Effector memory CD8-positive, alpha-beta T cell (primary cell): ENCODE results near the gene TIMP2.
"Not testable (repeated sequence)": the region's sequence is repeated elsewhere in the genome, so short reads cannot be mapped to it uniquely, and the experiment has no call there.

Experiments
- ATAC-seq: fragments of 150-1000 bp; cut with Tn5 transposase; replicated peaks from 2 replicates; pipeline ENCODE4 v1.10.0; 2021; ENCODE audit warnings: mild to moderate bottlenecking, moderate library complexity
- DNase-seq, 3 experiments: peaks; one replicate each; pipeline ENCODE4 v3.0.0; 2021
- H3K27ac Mint-ChIP-seq, 2 donors: one replicate each; pipeline ENCODE4 v1.8.0; 2022; ENCODE audit warnings: mild to moderate bottlenecking in 2 of 2, mixed read lengths in 2 of 2, moderate library complexity in 2 of 2
- H3K27me3 Mint-ChIP-seq, 2 donors: one replicate each; pipeline ENCODE4 v1.8.0; 2022; ENCODE audit warnings: mixed read lengths in 2 of 2
- H3K36me3 Mint-ChIP-seq: one replicate; pipeline ENCODE4 v1.8.0; 2022; ENCODE audit warnings: mild to moderate bottlenecking, moderate library complexity, mixed read lengths; ENCODE audit not compliant: insufficient read depth
- H3K4me1 Mint-ChIP-seq, 2 donors: one replicate each; pipeline ENCODE4 v1.8.0; 2022; ENCODE audit warnings: low read depth in 2 of 2, mixed read lengths in 2 of 2
- H3K4me3 Mint-ChIP-seq, 2 donors: one replicate each; pipeline ENCODE4 v1.8.0; 2022; ENCODE audit warnings: mild to moderate bottlenecking in 2 of 2, mixed read lengths in 2 of 2, moderate library complexity in 2 of 2
- H3K9me3 Mint-ChIP-seq, 2 donors: one replicate each; pipeline ENCODE4 v1.8.0; 2022; ENCODE audit warnings: mixed read lengths in 2 of 2

TIMP2 gene

GRCh38 chr17:78882540-78883088 is 42.6 kb downstream of the TIMP2 start:
- Mint-ChIP-seq H3K9me3 (no peaks in the 10 kb centered on the region), H3K27me3 (peaks cover 49 to 88% of the 10 kb centered on the region in 2 donors), H3K4me3 (peak overlapping the region in 1 of 2 donors; percentile 36), H3K27ac (no peak overlapping the region), H3K4me1 (peaks cover 0 to 13% of the 10 kb centered on the region in 2 donors), H3K36me3 (no peaks in the 10 kb centered on the region)
- DNase-seq, result no peak
- no peak for ATAC-seq

GRCh38 chr17:78879635-78880186 is 45.5 kb downstream of the TIMP2 start:
- Mint-ChIP-seq H3K27ac (peak overlapping the region in 1 of 2 donors; percentile 15), H3K9me3 (no peaks in the 10 kb centered on the region), H3K27me3 (peaks cover 57 to 89% of the 10 kb centered on the region in 2 donors), H3K4me3 (peak overlapping the region; percentile 29 to 40), H3K4me1 (peaks cover 0 to 13% of the 10 kb centered on the region in 2 donors), H3K36me3 (no peaks in the 10 kb centered on the region)
- no peak for DNase-seq
- peak; percentile 27 for ATAC-seq

GRCh38 chr17:78878871-78879527 is 46.2 kb downstream of the TIMP2 start:
- H3K27ac Mint-ChIP-seq, result no peak overlapping the region
- ATAC-seq (no peak), DNase-seq (no peak)
- peaks cover 57 to 83% of the 10 kb centered on the region in 2 donors for H3K27me3 Mint-ChIP-seq
- peak overlapping the region in 1 of 2 donors; percentile 40 for H3K4me3 Mint-ChIP-seq
- peaks cover 0 to 13% of the 10 kb centered on the region in 2 donors for H3K4me1 Mint-ChIP-seq
- no peaks in the 10 kb centered on the region for H3K36me3 Mint-ChIP-seq
- no peaks in the 10 kb centered on the region for H3K9me3 Mint-ChIP-seq

GRCh38 chr17:78878261-78878660 is 46.9 kb downstream of the TIMP2 start:
- Mint-ChIP-seq H3K4me3 (no peak overlapping the region), H3K36me3 (no peaks in the 10 kb centered on the region), H3K4me1 (peaks cover 0 to 13% of the 10 kb centered on the region in 2 donors), H3K27ac (no peak overlapping the region), H3K27me3 (peaks cover 55 to 76% of the 10 kb centered on the region in 2 donors), H3K9me3 (no peaks in the 10 kb centered on the region)
- no peak for ATAC-seq
- no peak for DNase-seq

GRCh38 chr17:78876954-78877517 is 48.2 kb downstream of the TIMP2 start:
- H3K9me3 Mint-ChIP-seq, H3K36me3 Mint-ChIP-seq, DNase-seq, H3K4me3 Mint-ChIP-seq, H3K4me1 Mint-ChIP-seq, H3K27ac Mint-ChIP-seq, ATAC-seq: not testable (repeated sequence)
- H3K27me3 Mint-ChIP-seq, result peaks cover 43 to 64% of the 10 kb centered on the region in 2 donors

- Mint-ChIP-seq H3K27ac (no peak overlapping the region), H3K4me1 (peaks cover 0 to 10% of the 10 kb centered on the region in 2 donors), H3K9me3 (no peaks in the 10 kb centered on the region), H3K36me3 (no peaks in the 10 kb centered on the region), H3K27me3 (peaks cover 37 to 55% of the 10 kb centered on the region in 2 donors), H3K4me3 (no peak overlapping the region)
- DNase-seq (no peak), ATAC-seq (no peak)
Measured at GRCh38 chr17:78876094-78876597, 49.0 kb downstream of the TIMP2 start.

- Mint-ChIP-seq H3K9me3 (no peaks in the 10 kb centered on the region), H3K27me3 (peaks cover 37 to 50% of the 10 kb centered on the region in 2 donors), H3K36me3 (no peaks in the 10 kb centered on the region), H3K4me1 (peaks cover 0 to 10% of the 10 kb centered on the region in 2 donors), H3K4me3 (no peak overlapping the region), H3K27ac (no peak overlapping the region)
- no peak for DNase-seq
- no peak for ATAC-seq
Measured at GRCh38 chr17:78875363-78876093, 49.7 kb downstream of the TIMP2 start.

GRCh38 chr17:78873519-78874340 is 51.5 kb downstream of the TIMP2 start:
- Mint-ChIP-seq H3K9me3 (no peaks in the 10 kb centered on the region), H3K4me1 (peaks cover 0 to 1% of the 10 kb centered on the region in 2 donors), H3K27ac (no peak overlapping the region), H3K27me3 (peaks cover 24 to 32% of the 10 kb centered on the region in 2 donors), H3K36me3 (no peaks in the 10 kb centered on the region), H3K4me3 (no peak overlapping the region)
- ATAC-seq (no peak), DNase-seq (no peak)

- Mint-ChIP-seq H3K36me3 (peaks cover 2% of the 10 kb centered on the region), H3K27me3 (peaks cover 22 to 32% of the 10 kb centered on the region in 2 donors), H3K9me3 (no peaks in the 10 kb centered on the region), H3K4me1 (no peaks in the 10 kb centered on the region), H3K4me3 (no peak overlapping the region), H3K27ac (no peak overlapping the region)
- ATAC-seq (no peak), DNase-seq (no peak)
Measured at GRCh38 chr17:78872486-78872885, 52.7 kb downstream of the TIMP2 start.

GRCh38 chr17:78870621-78871020 is 54.6 kb downstream of the TIMP2 start:
- no peak overlapping the region for H3K4me3 Mint-ChIP-seq
- H3K4me1 Mint-ChIP-seq, result peaks cover 2 to 3% of the 10 kb centered on the region in 2 donors
- H3K27me3 Mint-ChIP-seq, result peaks cover 8 to 21% of the 10 kb centered on the region in 2 donors
- peaks cover 3% of the 10 kb centered on the region for H3K36me3 Mint-ChIP-seq
- no peak overlapping the region for H3K27ac Mint-ChIP-seq
- no peaks in the 10 kb centered on the region for H3K9me3 Mint-ChIP-seq
- ATAC-seq (no peak), DNase-seq (no peak)

- Mint-ChIP-seq H3K27me3 (peaks cover 23 to 38% of the 10 kb centered on the region in 2 donors), H3K27ac (no peak overlapping the region), H3K9me3 (no peaks in the 10 kb centered on the region)
Measured at GRCh38 chr17:78868391-78868790, 56.8 kb downstream of the TIMP2 start.

GRCh38 chr17:78867046-78867445 is 58.1 kb downstream of the TIMP2 start:
- H3K36me3 Mint-ChIP-seq, result not testable (repeated sequence)

More at GRCh38 chr17:78868391-78868790, 56.8 kb downstream of the TIMP2 start:
- ATAC-seq (no peak), DNase-seq (no peak)
- Mint-ChIP-seq H3K4me1 (peaks cover 3 to 4% of the 10 kb centered on the region in 2 donors), H3K36me3 (peaks cover 3% of the 10 kb centered on the region), H3K4me3 (no peak overlapping the region)

More at GRCh38 chr17:78867046-78867445, 58.1 kb downstream of the TIMP2 start:
- H3K4me1 Mint-ChIP-seq, H3K9me3 Mint-ChIP-seq, DNase-seq, H3K4me3 Mint-ChIP-seq, H3K27ac Mint-ChIP-seq, ATAC-seq: not testable (repeated sequence)
- peaks cover 24 to 41% of the 10 kb centered on the region in 2 donors for H3K27me3 Mint-ChIP-seq
